Esophagus squamous epithelium (tissue), 5 donors: ENCODE results near the gene FANCD2. TPM values are rescaled to one million over a fixed set of nuclear protein-coding genes. Genes with fewer than 3 reads are reported as not detected.
A peak's percentile ranks its signal among the peaks of the same experiment; 100 is the strongest.

Experiments used
- DNase-seq: peaks from one replicate; lab custom pipeline; 2025; lab: John Stamatoyannopoulos, UW
- H3K27ac ChIP-seq, 4 donors: fragments of 200-600 bp; sonication (generic); one replicate each; pipeline ENCODE4 v1.5.1; 2016 to 2019; ENCODE audit warnings: mild to moderate bottlenecking in 1 of 4
- H3K27me3 ChIP-seq, 4 donors: fragments of 200-600 bp; sonication (generic); 1 replicate in 3 of 4; 2 replicates in 1 of 4; pipeline versions ENCODE4 v1.5.1 to v1.6.0; 2017 to 2021; ENCODE audit warnings: antibody characterized with exemption in 1 of 4
- H3K36me3 ChIP-seq, 3 donors: fragments of 200-600 bp; sonication (generic); one replicate each; pipeline ENCODE4 v1.5.1; 2016 to 2019
- H3K4me1 ChIP-seq, 3 donors: fragments of 200-600 bp; sonication (generic); one replicate each; pipeline ENCODE4 v1.5.1; 2017 to 2019
- H3K4me3 ChIP-seq, 4 donors: fragments of 200-600 bp; sonication (generic); 1 replicate in 3 of 4; 2 replicates in 1 of 4; pipeline ENCODE4 v1.5.1; 2016 to 2019; ENCODE audit warnings: mild to moderate bottlenecking in 2 of 4, moderate library complexity in 1 of 4
- H3K9me3 ChIP-seq, 3 donors: fragments of 200-600 bp; sonication (generic); one replicate each; pipeline ENCODE4 v1.5.1; 2016 to 2019
- POLR2A ChIP-seq, 4 donors: fragments of 450-650 bp; IDR thresholded peaks; one replicate each; pipeline ENCODE4 v1.6.1; 2017; ENCODE audit warnings: antibody characterized with exemption in 4 of 4, mild to moderate bottlenecking in 4 of 4, moderate library complexity in 3 of 4
- WGBS, 2 donors: methylation state at CpG; one replicate each; pipeline ENCODE4 v1.1.5; 2018; 5-methylcytosine and 5-hydroxymethylcytosine counted together
- intact Hi-C: fragments of 100-400 bp; cut with DNase I; formaldehyde crosslinking; loops from one replicate; pipeline ENCODE4 v1.15.0; 2022
- total RNA-seq, 4 donors: library from RNA; depleted of rRNA; stranded (reverse); fragments of >200 nt; gene quantifications; one replicate each; pipeline ENCODE4 v1.1.0, GENCODE V29; 2016
- TF ChIP-seq, protein P1 (sequence below), 6 experiments: fragments of 450-650 bp in 4 of 6; fragments of 200-600 bp in 2 of 6; sonication (generic) in 2 of 6; IDR thresholded peaks; one replicate each; pipeline ENCODE4 v1.5.1; 2016 to 2019; ENCODE audit warnings: antibody characterized with exemption in 6 of 6, mild to moderate bottlenecking in 4 of 6, moderate library complexity in 4 of 6
- donor health status: DM: yes; HTN: yes; CAD: no.

FANCD2 gene
- total RNA-seq, 4 donors from 2014 or later = 3.8 to 15.5 (median 11.1) TPM

DNA sequence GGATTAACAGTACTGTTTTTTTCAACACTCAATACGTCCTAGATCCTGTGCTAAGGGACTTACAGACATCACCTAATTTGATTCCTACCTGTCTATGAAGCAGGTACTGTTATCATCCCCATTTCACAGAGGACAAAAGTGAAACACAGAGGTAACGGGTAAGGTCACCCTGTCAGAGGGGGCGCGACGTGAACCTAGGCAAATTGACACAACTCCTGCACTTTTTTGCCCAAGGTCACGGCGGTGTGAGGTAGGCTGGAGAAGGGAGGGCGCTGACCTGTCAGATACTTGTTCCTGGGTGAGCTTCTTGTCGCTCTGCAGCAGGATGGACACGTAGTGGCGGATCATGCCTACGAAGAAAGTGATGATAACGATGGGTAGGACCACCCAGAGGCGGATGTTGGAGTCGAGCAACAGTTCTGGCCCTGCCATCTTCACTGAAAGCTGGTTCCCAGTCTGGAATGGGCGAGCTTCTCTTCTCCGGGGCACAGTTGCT lies 40.0 kb upstream of the FANCD2 start:
- Histone ChIP-seq H3K27me3 (no peaks in the 10 kb centered on the region), H3K4me3 (peak overlapping the region; percentile 67 to 79 (median 76)), H3K4me1 (peaks cover 30 to 55% (median 35%) of the 10 kb centered on the region in 3 donors), H3K36me3 (peaks cover 0 to 30% (median 0%) of the 10 kb centered on the region in 3 donors), H3K27ac (peak overlapping the region; percentile 78 to 92 (median 90)), H3K9me3 (no peaks in the 10 kb centered on the region)
- TF ChIP-seq, protein P1, sequence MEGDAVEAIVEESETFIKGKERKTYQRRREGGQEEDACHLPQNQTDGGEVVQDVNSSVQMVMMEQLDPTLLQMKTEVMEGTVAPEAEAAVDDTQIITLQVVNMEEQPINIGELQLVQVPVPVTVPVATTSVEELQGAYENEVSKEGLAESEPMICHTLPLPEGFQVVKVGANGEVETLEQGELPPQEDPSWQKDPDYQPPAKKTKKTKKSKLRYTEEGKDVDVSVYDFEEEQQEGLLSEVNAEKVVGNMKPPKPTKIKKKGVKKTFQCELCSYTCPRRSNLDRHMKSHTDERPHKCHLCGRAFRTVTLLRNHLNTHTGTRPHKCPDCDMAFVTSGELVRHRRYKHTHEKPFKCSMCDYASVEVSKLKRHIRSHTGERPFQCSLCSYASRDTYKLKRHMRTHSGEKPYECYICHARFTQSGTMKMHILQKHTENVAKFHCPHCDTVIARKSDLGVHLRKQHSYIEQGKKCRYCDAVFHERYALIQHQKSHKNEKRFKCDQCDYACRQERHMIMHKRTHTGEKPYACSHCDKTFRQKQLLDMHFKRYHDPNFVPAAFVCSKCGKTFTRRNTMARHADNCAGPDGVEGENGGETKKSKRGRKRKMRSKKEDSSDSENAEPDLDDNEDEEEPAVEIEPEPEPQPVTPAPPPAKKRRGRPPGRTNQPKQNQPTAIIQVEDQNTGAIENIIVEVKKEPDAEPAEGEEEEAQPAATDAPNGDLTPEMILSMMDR (IDR thresholded peaks at IDR 0.05) = no peak
- no peak for TF ChIP-seq POLR2A (IDR thresholded peaks at IDR 0.05)
- intact Hi-C loops = no loop called here
- WGBS, 2 donors = 0% methylated on average over 9 to 17 of the region's 17 CpGs
- DNase-seq = no peak

DNA sequence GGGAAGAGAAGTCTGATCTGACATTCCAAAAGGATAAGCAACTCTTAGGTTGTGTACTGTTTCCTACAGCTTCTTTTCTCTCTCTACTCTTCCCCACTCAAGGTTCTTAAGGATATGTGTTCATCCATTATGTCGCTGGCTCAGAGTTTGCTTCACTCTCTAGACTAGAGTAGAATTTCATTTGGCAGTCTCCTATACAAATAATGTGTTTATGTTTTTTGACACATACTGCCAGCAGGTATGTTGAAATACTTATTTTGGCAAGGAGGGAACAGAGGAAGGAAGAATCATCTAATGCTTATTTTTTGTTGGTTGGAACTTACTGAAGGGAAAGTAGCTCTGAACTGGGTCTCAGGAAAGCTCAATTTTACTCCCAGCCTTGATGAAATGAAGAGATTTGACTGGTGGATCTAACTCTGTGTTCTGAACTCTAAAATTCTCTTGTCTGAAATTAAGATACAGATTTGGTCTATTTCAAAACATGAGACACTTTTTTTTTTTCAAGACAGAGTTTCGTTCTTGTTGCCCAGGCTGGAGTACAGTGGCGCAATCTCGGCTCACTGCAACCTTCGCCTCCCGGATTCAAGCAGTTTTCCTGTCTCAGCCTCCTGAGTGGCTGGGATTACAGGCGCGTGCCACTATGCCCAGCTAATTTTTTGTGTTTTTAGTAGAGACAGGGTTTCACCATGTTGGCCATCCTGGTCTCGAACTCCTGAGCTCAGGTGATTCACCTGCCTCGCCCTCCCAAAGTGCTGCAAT lies 32.0 kb upstream of the FANCD2 start:
- Histone ChIP-seq H3K27me3 (no peaks in the 10 kb centered on the region), H3K9me3 (no peaks in the 10 kb centered on the region), H3K4me1 (no peaks in the 10 kb centered on the region), H3K27ac (no peak overlapping the region), H3K4me3 (no peak overlapping the region), H3K36me3 (peaks cover 0 to 23% (median 0%) of the 10 kb centered on the region in 3 donors)
- TF ChIP-seq, protein P1 (IDR thresholded peaks at IDR 0.05) = no peak
- intact Hi-C loops = no loop called here
- 80 to 84% methylated on average over 10 of the region's 10 CpGs for WGBS, 2 donors
- no peak for DNase-seq

DNA sequence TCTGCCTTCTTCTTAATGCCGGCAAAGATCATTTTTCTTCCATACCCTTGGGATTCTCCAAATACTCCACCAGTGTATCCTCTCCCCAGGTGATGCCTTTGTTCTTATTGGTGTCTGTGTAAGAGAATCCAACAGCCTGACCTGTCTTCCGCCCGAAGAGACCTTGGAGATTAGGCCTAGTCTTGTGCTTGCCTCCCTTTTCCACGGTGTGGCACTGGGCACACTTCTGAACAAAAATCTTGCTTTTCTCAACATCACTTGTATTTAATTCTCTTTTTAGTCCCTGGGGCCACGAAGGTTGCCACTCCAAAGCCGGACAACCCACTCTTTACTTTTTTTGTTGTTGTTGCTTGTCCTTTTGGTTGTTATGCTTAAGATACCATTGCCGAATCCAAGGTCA lies 25.6 kb upstream of the FANCD2 start:
- Histone ChIP-seq H3K4me3 (no peak overlapping the region), H3K9me3 (no peaks in the 10 kb centered on the region), H3K27me3 (no peaks in the 10 kb centered on the region), H3K36me3 (peaks cover 0 to 35% (median 0%) of the 10 kb centered on the region in 3 donors), H3K4me1 (no peaks in the 10 kb centered on the region), H3K27ac (no peak overlapping the region)
- WGBS, 2 donors = 95 to 96% methylated on average over 7 of the region's 7 CpGs
- DNase-seq = no peak
- no peak for TF ChIP-seq POLR2A (IDR thresholded peaks at IDR 0.05)
- TF ChIP-seq, protein P1 (IDR thresholded peaks at IDR 0.05) = no peak
- intact Hi-C loops = no loop called here

DNA sequence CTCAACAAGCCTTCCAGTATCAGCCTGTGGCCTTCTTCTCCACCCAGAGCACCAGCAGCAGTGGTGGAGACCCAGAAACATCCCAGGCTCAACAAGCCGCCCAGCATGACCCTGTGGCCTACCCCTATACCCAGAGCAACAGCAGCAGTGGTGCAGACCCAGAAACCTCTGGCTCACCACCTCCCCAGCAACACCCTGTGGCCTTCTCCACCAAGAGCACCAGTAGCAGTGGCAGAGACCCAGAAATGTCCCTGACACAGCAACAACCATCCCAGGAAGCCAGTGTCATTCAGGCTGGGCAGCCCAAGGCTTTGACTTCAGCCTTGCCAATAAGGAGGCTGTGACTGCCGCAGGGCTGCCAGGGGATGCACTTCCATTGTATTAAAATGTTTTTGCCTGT lies 23.3 kb upstream of the FANCD2 start:
- H3K4me3 ChIP-seq = no peak overlapping the region
- no peaks in the 10 kb centered on the region for H3K9me3 ChIP-seq
- no peak for DNase-seq
- no peak for TF ChIP-seq POLR2A (IDR thresholded peaks at IDR 0.05)
- TF ChIP-seq, protein P1 (IDR thresholded peaks at IDR 0.05) = no peak
- intact Hi-C loops = no loop called here
- 88 to 100% methylated on average over 1 of the region's 2 CpGs for WGBS, 2 donors
- no peak overlapping the region for H3K27ac ChIP-seq
- no peaks in the 10 kb centered on the region for H3K27me3 ChIP-seq
- H3K36me3 ChIP-seq = peaks cover 0 to 27% (median 0%) of the 10 kb centered on the region in 3 donors
- H3K4me1 ChIP-seq = no peaks in the 10 kb centered on the region

DNA sequence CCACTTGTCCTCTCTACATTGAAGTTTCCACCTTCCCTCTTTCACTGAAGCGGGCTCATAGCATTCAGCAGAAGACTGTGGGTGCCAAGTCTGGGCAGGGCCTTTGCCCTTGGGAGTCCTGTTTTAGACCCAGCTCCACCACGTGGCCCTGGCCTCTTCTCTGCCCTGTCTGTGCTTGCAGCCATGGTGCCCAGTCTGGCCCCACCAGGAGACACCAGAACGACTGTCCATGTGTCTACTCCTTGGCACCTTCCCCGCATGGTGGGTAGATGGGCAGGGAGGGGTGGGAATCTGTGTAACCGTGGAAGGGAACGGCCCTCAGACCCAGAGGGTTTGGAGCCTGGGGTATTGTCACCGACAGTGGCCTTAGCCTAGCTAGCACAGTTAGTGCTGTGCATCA lies 21.7 kb upstream of the FANCD2 start:
- H3K9me3 ChIP-seq = no peaks in the 10 kb centered on the region
- intact Hi-C loops = no loop called here
- peaks cover 0 to 13% (median 0%) of the 10 kb centered on the region in 3 donors for H3K36me3 ChIP-seq
- H3K4me3 ChIP-seq = no peak overlapping the region
- no peaks in the 10 kb centered on the region for H3K27me3 ChIP-seq
- no peak for TF ChIP-seq POLR2A (IDR thresholded peaks at IDR 0.05)
- H3K27ac ChIP-seq = no peak overlapping the region
- DNase-seq = no peak
- peaks cover 9 to 14% (median 11%) of the 10 kb centered on the region in 3 donors for H3K4me1 ChIP-seq
- WGBS, 2 donors = 85 to 100% methylated on average over 2 to 4 of the region's 7 CpGs
